HG03064 (cell line): ENCODE data around the gene NCAPG2.
"Not testable (repeated sequence)": the region's sequence is repeated elsewhere in the genome, so short reads cannot be mapped to it uniquely, and the experiment has no call there.

Source experiments
- ATAC-seq: cut with Tn5 transposase; IDR thresholded peaks from one replicate; pipeline ENCODE4 v1.9.1; 2021; ENCODE audit warnings: low read depth; ENCODE audit not compliant: unreplicated experiment

The NCAPG2 gene

DNA sequence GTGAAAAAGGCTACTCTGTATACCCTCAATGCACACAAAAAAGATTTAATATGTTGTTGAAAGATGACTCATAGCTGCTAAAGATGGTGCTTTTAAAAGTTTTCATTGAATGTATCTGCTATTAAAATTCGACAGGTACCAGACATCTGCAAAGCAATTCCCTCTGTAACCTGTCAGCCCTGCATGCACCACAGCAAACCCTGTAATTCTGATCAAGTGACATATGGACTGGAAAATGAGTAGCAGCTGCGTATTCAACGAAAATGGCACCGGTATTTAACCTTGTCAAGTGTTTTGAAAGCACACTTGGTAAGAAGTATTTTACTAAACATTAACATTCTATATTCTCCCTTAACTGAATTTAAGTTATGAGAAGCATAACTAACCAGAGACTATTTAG is 58.8 kb downstream of the NCAPG2 start:
- ATAC-seq: no peak

DNA sequence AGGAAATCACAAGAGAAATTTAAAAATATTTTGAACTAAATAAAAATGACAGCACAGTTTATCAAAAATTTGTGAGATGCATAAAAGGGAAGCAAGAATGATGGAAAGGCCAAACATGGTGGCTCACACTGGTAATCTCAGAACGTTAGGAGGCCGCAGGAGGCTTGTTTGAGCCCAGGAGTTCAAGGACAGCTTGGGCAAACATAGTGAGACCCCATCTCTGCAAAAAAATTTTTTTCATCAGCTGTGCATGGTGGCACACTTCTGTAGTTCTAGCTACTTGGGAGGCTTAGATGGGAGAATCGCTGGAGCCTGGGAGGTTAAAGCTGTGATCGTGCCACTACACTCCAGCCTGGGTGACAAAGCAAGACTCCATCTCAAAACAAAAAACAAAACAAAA is 62.5 kb downstream of the NCAPG2 start:
- ATAC-seq: no peak

DNA sequence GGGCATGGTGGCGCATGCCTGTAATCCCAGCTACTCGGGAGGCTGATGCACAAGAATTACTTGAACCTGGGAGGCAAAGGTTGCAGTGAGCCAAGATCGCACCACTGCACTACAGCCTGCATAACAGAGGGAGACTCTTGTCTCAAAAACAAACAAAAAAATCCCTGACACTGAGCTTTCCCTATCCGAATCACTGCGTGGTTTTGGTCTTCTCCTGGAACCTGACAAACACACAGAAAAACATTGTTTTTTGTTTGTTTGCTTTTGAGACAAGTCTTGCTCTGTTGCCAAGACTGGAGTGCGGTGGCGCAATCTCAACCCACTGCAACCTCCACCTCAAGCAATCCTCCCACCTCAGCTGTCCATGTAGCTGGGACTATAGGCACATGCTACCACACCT is 66.6 kb downstream of the NCAPG2 start:
- no peak for ATAC-seq

DNA sequence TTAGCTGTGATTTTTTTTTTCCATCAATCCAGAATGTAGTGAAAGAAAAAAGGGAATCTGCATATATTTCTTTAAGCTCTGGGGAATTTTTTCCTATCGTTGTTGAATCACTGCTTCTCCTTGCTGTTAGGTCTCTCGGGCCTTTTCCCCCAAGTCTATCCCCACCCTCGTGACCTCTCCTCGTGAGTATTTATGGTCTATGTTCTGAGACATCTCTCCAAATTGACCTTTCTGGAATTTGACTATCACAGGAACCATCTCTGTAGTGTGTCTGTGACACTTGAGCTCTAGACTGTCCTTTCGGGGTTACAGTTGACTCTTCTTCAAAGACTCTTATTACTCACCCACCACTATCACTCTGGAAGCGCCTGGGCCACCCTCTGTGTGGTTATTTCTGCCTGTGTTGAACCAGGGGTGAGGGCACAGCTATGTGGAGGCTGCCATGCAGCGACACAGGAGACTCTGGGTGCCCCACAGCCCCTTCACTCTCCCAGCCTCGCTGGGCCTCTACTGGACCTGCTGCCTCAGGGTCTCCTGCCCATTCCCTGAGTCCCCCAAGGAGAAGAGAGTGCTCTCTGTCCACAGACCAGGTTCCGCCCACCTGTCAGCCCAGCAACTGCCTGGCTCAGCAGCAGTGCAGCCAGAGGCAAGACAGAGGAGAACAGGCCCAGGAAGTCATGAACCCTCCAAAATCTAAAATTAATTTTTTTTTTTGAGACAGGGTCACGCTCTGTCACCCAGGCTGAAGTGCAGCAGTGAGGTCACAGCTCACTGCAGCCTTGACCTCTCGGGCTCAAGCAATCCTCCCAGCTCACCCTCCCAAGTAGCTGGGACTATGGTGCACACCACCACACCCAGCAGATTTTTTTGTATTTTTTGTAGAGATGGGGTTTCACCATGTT is 71.3 kb downstream of the NCAPG2 start:
- ATAC-seq: no peak

DNA sequence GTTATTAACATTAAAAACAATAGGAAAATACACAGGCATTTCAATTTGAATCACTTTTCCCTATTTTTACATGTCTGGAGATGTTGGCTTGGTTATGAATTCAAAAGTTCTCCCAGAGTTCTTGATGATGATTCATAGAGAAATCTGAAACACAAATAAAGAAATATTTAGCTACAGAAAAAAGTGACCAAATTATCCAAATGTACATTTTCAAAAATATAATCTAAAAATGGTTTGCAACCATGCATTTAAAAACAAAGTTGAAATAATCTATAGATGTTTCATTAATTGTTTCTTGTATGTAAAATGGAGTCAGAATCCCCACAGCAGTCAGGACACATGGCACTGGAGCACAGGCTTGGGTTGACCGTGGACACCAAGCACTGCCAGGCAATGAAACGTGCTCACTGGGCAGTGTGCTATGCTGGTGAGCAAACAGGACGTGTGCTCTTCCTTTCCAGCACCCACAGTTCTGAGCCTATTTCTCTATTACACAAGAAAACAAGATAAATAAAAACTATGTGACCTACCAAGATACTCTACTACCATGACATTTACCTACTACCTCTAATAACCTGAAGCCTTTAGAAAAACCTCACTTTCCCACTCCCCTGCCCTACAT is 72.9 kb downstream of the NCAPG2 start:
- ATAC-seq: no peak

DNA sequence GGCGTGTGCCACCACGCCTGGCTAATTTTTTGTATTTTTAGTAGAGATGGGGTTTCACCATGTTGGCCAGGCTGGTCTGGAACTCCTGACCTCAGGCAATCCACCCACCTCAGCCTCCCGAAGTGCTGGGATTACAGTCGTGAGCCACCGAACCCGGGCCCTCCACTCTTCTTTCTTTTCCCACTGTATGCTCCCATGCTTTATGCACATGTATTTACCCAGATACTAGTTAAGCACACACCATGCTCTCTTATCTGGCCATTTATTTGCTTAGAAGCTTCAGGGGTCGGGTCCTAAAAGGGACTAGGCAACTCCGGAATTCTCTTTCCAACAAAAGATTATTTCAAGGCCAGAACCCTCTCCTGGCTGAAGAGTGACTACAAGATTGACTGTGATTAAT is 78.3 kb downstream of the NCAPG2 start:
- not testable (repeated sequence) for ATAC-seq

DNA sequence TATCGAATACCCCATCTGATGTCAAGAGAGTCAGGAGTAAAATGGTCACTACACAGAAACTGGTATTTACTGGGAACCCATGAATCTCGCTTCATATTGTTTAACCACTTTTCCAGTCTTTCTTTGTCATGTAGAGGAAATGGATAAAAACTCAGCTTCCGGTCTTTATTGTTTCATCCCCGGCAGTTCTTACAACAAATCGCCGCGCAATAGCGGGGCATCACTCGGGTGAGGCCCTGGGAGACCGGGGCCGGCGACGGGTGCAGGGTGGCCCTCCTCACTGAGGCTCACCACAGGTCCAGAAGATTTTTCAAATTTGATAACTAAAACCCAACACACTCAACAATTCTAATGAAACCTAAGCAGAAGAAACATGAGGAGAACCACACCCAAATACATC is 81.4 kb downstream of the NCAPG2 start:
- ATAC-seq: no peak

DNA sequence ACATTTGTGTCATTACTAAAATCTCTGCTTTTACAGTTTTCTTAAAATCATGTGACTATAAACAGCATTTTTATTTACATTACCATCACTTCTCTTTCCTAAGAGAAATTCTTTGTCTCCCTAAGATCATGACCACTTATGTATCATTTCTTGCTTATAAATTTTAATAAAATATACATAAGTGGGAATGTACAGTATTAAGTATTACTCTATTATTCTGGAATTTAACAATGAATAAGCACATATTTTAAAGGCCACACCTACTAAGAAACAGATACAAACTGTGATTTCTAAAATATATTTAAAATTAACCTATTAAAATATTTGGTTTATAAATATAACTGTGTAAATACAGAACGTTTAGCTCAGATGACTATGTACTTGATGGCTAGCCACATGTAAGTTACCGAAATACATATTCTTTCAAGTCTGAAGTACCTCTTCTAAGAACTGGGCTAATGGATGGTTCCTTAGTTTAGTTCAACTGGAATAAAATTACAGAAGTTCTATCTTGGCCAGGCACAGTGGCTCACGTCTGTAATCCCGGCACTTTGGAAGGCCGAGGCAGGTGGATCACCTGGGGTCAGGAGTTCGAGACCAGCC is 83.7 kb downstream of the NCAPG2 start:
- no peak for ATAC-seq

DNA sequence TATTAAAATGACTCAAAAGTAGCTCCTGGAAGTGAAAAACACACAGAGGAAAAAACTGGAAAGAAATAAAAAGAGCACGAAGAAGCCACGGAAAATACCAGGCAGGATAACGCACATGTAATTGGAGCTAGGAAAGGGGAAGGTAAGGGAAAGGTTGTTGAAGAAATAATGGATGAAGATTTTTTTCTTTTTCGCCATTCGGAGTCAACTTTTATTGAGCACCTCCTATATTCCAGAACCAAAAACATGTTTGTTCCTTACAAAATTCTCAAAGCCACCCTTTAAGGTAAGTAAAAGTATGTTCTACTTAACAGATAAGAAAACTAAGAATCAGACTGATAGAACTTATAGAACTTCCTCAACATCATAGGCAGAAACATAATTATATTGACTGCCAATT is 84.2 kb downstream of the NCAPG2 start:
- ATAC-seq: no peak

DNA sequence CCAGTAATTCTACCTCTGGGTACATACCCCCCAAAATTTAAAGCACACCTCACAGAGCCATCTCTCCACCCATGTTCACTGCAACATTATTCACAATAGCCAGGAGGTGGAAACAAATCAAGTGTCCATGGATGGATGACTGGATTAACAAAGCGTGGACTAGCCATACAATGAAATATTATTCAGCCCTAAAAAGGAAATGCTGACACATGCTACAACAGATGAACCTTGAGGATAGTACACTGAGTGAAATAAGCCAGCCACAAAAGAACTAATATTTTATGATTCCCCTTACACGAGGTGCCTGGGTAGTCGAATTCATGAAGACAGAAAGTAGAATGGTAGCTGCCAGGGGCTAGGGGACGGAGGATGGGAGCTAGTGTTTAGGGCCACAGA is 85.9 kb downstream of the NCAPG2 start:
- no peak for ATAC-seq

DNA sequence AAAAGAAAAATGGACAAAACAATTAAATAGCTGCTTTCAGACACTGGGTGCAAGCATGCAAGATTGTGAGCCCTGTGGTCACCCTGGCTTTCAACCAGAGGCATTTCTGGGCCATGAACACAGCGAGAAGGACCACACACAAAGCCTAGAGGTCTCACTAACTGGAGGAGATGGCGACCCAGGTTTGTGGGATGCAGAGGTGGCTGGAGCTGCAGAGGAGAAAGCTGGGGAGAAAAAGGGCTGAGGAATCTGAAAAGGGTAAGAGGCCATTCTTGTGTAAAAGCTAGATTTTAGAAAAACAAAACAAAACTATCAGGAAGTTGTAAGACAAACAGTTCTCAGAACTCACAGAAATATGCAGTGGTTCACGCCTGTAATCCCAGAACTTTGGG is 86.9 kb downstream of the NCAPG2 start:
- ATAC-seq: no peak

DNA sequence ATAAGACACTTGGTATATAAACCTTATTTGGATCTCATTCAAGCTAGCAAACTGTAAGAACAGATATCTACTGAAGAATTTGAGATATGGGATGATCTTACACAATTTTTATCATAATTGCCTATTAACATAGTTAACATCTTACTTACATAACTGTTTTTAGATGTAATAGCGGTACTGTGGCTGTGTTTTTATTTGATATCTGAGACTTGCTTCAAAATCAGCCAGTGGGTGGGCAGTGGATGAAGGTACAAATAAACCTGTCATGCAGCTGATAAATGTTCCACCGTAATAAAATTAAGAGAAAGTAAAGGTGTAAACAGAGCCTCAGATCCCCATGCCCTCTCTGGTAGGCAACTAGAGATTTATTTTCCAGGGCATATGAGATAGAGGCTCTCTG is 88.6 kb downstream of the NCAPG2 start:
- ATAC-seq: no peak

DNA sequence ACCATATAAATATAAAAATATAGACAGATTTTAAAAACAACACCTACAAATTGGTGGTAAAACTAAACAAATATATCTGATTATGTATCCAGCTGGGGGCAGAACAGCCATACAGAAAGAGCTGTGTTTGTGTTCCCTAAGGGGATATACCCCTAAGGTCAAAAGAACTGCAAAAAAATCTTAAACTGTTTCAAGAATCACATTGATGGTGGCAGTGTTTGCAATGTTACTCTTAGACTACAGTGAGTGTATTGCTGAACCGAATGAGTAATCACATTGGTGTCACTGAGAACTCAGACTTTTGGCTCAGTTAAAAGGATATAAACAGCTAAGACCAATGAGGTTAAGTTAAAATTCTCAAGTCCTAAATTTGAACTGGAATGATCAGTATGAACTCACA is 89.9 kb downstream of the NCAPG2 start:
- ATAC-seq: no peak

DNA sequence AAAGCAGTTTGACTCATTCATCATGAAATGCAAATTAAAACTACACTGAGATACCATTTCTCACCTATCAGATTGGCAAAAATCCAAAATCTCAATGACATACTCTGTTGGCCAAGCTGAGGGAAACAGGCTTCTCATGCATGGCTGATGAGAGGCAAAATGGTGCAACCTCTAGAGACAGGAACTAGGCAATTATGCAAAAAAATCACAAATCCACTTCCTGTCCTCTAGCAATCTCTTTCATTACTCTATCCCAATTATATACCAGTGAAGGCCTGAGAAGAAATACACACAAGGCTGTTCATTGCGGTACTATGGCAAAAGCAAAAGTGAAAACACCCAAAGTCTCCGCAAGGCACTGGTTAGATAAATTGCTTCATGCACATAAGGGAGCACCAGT is 91.1 kb downstream of the NCAPG2 start:
- ATAC-seq: peak; percentile 97

DNA sequence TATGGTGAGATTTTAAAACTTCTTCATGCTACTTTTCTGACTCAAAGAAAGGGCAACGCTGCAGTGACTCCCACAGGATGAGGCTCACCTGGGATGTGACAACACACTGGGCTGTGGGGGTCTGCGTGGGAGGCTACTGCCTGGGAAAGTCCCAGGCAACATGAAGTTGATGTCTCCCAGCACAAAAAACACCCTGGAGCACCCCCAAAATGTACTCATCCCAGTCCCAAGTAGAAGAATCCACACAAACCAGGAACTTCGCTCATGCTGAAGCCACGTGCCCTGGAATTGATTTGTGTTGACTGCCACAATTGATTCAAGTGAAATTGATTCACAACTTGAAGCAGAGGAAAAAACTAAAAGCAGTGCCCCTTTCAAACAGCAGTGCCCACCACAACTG is 92.1 kb downstream of the NCAPG2 start:
- no peak for ATAC-seq

DNA sequence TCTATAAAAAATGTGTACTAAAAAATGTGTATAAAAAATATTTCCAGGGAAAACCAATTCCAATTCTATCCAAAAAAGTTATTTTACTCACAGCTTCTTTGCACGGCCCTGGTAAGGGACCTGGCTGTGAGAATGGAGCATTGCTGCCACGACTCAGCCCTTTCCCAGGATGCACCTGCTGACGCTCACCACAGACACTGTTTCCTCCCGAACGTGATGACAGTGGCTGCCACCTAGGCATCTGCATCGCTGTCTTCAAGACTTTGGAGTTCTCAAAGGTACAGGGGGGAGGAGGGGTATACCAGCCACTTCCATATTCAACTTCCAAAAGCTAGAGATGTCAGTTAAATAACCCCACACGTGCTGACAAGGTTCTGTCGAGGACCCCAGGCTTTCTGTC is 93.1 kb downstream of the NCAPG2 start:
- no peak for ATAC-seq

DNA sequence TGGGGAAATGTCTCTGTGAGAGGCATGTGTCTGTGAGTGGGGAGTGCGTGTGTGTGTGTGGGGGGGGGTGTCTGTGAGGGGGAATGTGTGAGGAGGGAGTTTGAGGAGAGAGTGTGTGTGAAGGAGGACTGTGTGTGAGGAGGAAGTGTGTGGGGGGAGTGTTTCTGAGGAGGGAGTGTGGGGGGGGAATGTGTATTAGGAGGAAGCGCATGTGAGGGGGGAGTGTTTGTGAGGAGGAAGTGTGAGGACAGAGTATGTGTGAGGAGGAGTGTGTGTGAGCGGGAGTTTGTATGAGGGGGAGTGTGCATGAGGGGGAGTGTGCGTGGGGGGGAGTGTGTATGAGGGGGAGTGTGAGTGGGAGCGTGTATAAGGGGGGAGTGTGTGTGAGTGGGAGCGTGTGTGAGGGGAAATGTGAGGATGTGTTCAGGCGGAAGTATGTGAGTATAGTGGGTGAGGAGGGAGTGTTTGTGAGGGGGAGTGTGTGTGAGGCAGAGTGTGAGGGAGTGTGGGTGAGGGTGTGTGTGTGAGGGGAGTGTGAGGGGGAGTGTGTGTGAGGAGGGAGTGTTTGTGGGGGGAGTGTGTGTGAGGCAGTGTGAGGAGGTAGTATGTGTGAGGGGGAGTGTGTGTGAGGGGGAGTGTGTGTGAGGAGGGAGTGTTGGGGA is 95.2 kb downstream of the NCAPG2 start:
- no peak for ATAC-seq

DNA sequence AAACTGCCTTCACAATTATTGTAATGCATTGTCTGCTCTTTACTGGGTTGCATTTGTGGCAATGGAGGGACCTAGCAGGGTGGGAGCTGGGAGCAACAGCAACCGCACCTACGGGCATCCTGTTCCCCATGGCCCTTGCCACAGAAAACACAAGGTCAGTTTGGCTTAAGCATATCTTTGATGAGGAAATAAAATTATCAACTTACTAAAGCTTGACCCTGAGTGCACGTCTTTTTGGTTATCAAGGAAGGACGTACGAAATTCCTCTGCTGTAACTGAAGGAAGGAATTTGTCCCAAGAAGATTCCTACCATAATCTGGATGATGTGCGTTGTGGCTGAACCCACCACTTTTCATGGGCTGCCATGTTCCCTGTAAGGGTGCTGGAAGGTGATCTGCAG is 97.0 kb downstream of the NCAPG2 start:
- no peak for ATAC-seq

DNA sequence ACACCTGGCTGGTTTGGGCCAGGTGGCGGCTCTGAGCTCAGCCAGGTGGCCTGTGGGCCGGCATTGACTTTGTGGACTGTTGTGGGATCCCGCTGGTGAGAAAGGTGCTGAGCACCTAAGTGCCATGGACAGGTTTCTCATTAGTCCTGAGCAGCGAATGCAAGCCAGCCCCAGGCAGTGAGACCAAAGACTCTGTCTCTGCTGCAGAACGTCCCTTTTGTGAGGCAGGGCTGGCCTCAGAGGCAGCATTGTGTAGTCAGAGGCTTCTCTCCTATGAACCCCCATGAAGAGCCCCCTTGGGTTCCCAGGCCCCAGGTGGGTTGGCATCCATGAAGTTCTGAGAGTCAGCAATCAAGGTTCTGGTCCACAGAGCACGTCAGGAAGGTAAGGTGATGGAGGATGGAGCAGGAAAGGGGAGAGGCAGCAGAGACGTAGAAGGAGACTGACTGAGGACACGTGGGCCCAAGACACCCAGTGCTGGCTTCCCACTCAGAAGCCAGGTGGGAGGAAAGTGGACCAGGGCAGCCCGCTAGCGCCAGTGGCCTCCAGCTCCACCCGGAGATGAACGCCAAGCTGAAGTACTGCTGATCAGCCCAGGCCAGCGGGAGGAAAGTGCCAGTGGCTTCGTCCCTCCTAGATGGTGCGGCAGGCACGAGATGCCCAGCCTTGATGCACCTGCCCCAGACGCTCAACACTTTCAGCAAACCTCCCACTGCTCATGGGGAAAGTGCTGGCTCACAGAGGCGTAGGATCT is 97.8 kb downstream of the NCAPG2 start:
- ATAC-seq: no peak

DNA sequence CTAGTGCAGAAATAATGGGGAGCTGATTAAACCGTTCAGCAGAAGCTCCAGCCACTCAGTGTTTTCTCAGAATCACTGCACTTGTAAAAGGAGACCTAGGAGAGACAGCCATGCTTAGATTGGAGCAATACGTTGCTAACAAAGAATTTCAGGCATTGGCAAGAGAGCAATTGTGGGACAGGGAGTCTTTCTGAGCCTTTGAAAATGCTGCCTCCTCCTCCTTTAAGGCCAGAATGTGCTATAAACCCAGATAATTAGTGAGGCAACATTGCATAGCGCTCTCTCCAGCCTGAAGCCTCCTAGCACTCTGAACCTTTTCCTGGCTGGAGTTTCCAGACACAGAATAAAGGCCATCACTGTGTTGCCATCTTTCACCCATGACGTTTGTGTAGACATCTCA is 98.5 kb downstream of the NCAPG2 start:
- no peak for ATAC-seq
